ENCODE results near the gene MYO1G. TPM values are rescaled to one million over a fixed set of nuclear protein-coding genes. Genes with fewer than 3 reads are reported as not detected.

Gene MYO1G
- total and polyA plus RNA-seq, 9 of the 15 experiments (the other 6 are each of a cell fraction or from before 2014, with no cell fraction given), result 0.03 to 0.62 (median 0.13) TPM; not detected in 1

- TF ChIP-seq MGA (IDR thresholded peaks at IDR 0.05), result peak; percentile 40; the same call in 1 of the 2 replicates
These were observed 58.7 kb downstream of the MYO1G start (continued) for GRCh38 chr7:44920119-44920518.
